ENCODE data around the gene IPO9. TPM values are rescaled to one million over a fixed set of nuclear protein-coding genes. Genes with fewer than 3 reads are reported as not detected.

IPO9 gene
- total and polyA plus RNA-seq, 2 donors (not counting 1 experiment from before 2014, with no cell fraction given), result 28.4 to 29.2 TPM

- Histone ChIP-seq H3K4me2 (ENCODE audit: extremely low read depth, insufficient read depth, low read length) (no peak overlapping the region), H3K36me3 (ENCODE audit: control insufficient read depth, insufficient read depth, low read length) (peaks cover 2% of the 10 kb centered on the region), H3K79me2 (ENCODE audit: control insufficient read depth, insufficient read depth, low read length) (no peaks in the 10 kb centered on the region), H3K27me3 (ENCODE audit: control insufficient read depth, insufficient read depth, low read length) (no peaks in the 10 kb centered on the region), H3K27ac (ENCODE audit: insufficient read depth, low read length) (no peak overlapping the region), H3K4me3 (replicated peaks in 1 of 4; ENCODE audit: control extremely low read depth in 1 of 4, insufficient read depth in 1 of 4, low read depth in 3 of 4, low read length in 4 of 4) (no peak overlapping the region), H3K4me1 (ENCODE audit: control insufficient read depth, extremely low read depth, insufficient read depth, low read length) (peaks cover 20% of the 10 kb centered on the region), H3K9me3 (ENCODE audit: control insufficient read depth, insufficient read depth, low read depth, low read length) (no peaks in the 10 kb centered on the region), H2AFZ (ENCODE audit: low read length) (no peak overlapping the region), H4K20me1 (ENCODE audit: control insufficient read depth, extremely low read depth, insufficient read depth, low read length) (no peaks in the 10 kb centered on the region), H3K9ac (ENCODE audit: insufficient read depth, low read length) (no peak overlapping the region)
- TF ChIP-seq, protein P1, sequence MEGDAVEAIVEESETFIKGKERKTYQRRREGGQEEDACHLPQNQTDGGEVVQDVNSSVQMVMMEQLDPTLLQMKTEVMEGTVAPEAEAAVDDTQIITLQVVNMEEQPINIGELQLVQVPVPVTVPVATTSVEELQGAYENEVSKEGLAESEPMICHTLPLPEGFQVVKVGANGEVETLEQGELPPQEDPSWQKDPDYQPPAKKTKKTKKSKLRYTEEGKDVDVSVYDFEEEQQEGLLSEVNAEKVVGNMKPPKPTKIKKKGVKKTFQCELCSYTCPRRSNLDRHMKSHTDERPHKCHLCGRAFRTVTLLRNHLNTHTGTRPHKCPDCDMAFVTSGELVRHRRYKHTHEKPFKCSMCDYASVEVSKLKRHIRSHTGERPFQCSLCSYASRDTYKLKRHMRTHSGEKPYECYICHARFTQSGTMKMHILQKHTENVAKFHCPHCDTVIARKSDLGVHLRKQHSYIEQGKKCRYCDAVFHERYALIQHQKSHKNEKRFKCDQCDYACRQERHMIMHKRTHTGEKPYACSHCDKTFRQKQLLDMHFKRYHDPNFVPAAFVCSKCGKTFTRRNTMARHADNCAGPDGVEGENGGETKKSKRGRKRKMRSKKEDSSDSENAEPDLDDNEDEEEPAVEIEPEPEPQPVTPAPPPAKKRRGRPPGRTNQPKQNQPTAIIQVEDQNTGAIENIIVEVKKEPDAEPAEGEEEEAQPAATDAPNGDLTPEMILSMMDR (conservative IDR thresholded peaks at IDR 0.05 in 1 of 2, IDR thresholded peaks at IDR 0.05 in 1 of 2; ENCODE audit: low read depth in 1 of 2, low read length in 2 of 2), result no peak
- TF ChIP-seq EZH2 (IDR thresholded peaks at IDR 0.05; ENCODE audit: low read length, missing control alignments), result no peak
- DNase-seq (ENCODE audit: low read depth in 2 of 2), result no peak
Observed at GRCh38 chr1:201893431-201893830, 64.5 kb downstream of the IPO9 start.

DNA sequence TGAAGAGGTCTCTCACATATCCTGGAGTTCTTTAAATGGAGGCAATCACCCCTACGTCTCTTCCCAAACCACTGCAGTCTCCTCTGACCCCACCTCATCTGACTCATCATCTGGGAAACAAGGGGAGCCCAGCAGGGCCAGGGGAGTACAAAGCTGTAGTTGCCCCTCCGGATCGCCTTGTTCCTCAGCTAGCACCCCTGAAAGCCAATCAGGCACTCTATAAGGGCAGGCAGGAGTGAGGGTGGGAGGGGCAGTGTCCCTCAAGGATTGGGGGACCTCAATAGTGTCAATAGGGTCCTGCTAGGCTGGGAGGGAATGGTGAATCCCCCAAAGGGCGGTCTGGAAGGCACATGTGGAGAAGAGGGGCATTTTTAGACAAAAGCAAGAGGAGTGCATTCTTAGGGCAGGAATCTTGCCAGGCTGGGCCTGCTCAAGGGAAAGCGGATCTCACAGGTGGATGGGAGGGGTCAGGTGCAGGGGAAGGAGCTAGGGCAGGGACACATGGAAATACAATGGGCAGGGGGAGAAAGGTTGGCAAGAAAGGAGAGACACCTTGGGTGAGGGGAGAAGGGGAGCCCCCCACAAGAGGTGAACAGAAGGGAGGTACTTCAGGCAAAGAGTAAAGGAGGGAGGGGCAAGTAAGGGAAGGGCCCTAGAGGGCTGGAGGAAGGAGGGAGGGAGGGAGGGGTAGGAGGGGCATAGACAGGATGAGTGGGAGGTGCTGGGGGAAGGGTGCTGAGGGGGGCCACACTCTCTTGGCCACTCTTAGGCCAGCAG is 65.6 kb downstream of the IPO9 start:
- no peak overlapping the region for H2AFZ ChIP-seq (ENCODE audit: low read length)
- no peaks in the 10 kb centered on the region for H3K79me2 ChIP-seq (ENCODE audit: control insufficient read depth, insufficient read depth, low read length)
- no peak for TF ChIP-seq EZH2 (IDR thresholded peaks at IDR 0.05; ENCODE audit: low read length, missing control alignments)
- TF ChIP-seq, protein P1 (conservative IDR thresholded peaks at IDR 0.05 in 1 of 2, IDR thresholded peaks at IDR 0.05 in 1 of 2; ENCODE audit: low read depth in 1 of 2, low read length in 2 of 2), result no peak
- no peak overlapping the region for H3K9ac ChIP-seq (ENCODE audit: insufficient read depth, low read length)
- H3K4me1 ChIP-seq (ENCODE audit: control insufficient read depth, extremely low read depth, insufficient read depth, low read length), result peaks cover 20% of the 10 kb centered on the region
- peaks cover 2% of the 10 kb centered on the region for H3K36me3 ChIP-seq (ENCODE audit: control insufficient read depth, insufficient read depth, low read length)
- H3K4me2 ChIP-seq (ENCODE audit: extremely low read depth, insufficient read depth, low read length), result no peak overlapping the region
- H3K4me3 ChIP-seq (replicated peaks in 1 of 4; ENCODE audit: control extremely low read depth in 1 of 4, insufficient read depth in 1 of 4, low read depth in 3 of 4, low read length in 4 of 4), result no peak overlapping the region
- no peaks in the 10 kb centered on the region for H3K27me3 ChIP-seq (ENCODE audit: control insufficient read depth, insufficient read depth, low read length)
- H3K9me3 ChIP-seq (ENCODE audit: control insufficient read depth, insufficient read depth, low read depth, low read length), result no peaks in the 10 kb centered on the region
- H3K27ac ChIP-seq (ENCODE audit: insufficient read depth, low read length), result no peak overlapping the region
- DNase-seq (ENCODE audit: low read depth in 2 of 2), result no peak
- no peaks in the 10 kb centered on the region for H4K20me1 ChIP-seq (ENCODE audit: control insufficient read depth, extremely low read depth, insufficient read depth, low read length)

- no peak overlapping the region for H3K4me3 ChIP-seq (replicated peaks in 1 of 4; ENCODE audit: control extremely low read depth in 1 of 4, insufficient read depth in 1 of 4, low read depth in 3 of 4, low read length in 4 of 4)
- H3K9me3 ChIP-seq (ENCODE audit: control insufficient read depth, insufficient read depth, low read depth, low read length), result no peaks in the 10 kb centered on the region
- H3K4me1 ChIP-seq (ENCODE audit: control insufficient read depth, extremely low read depth, insufficient read depth, low read length), result peaks cover 20% of the 10 kb centered on the region
- no peak overlapping the region for H3K9ac ChIP-seq (ENCODE audit: insufficient read depth, low read length)
- no peak overlapping the region for H3K4me2 ChIP-seq (ENCODE audit: extremely low read depth, insufficient read depth, low read length)
- DNase-seq (ENCODE audit: low read depth in 2 of 2), result no peak
- no peaks in the 10 kb centered on the region for H4K20me1 ChIP-seq (ENCODE audit: control insufficient read depth, extremely low read depth, insufficient read depth, low read length)
- no peak overlapping the region for H3K27ac ChIP-seq (ENCODE audit: insufficient read depth, low read length)
- no peak for TF ChIP-seq EZH2 (IDR thresholded peaks at IDR 0.05; ENCODE audit: low read length, missing control alignments)
- TF ChIP-seq, protein P1 (conservative IDR thresholded peaks at IDR 0.05 in 1 of 2, IDR thresholded peaks at IDR 0.05 in 1 of 2; ENCODE audit: low read depth in 1 of 2, low read length in 2 of 2), result no peak
- no peak overlapping the region for H2AFZ ChIP-seq (ENCODE audit: low read length)
- no peaks in the 10 kb centered on the region for H3K79me2 ChIP-seq (ENCODE audit: control insufficient read depth, insufficient read depth, low read length)
- H3K27me3 ChIP-seq (ENCODE audit: control insufficient read depth, insufficient read depth, low read length), result no peaks in the 10 kb centered on the region
- H3K36me3 ChIP-seq (ENCODE audit: control insufficient read depth, insufficient read depth, low read length), result peaks cover 4% of the 10 kb centered on the region
Observed at GRCh38 chr1:201895120-201895665, 66.2 kb downstream of the IPO9 start.
